Right atrium auricular region (tissue), 2 donors: ENCODE results near the gene TADA3. TPM values are rescaled to one million over a fixed set of nuclear protein-coding genes. Genes with fewer than 3 reads are reported as not detected.

Experiments used
- DNase-seq: peaks from one replicate; pipeline ENCODE4 v3.0.0-alpha.2; 2019; ENCODE audit warnings: low spot score
- H3K27ac ChIP-seq, 2 donors: fragments of 200-600 bp; sonication (generic); 1 replicate in 1 of 2; 2 replicates in 1 of 2; pipeline ENCODE4 v1.5.1; 2016 to 2019
- H3K27me3 ChIP-seq, 2 donors: fragments of 200-600 bp; sonication (generic); one replicate each; pipeline versions ENCODE4 v1.5.1 to v1.6.0; 2017 to 2019
- H3K36me3 ChIP-seq: fragments of 200-600 bp; sonication (generic); one replicate; pipeline ENCODE4 v1.5.1; 2016
- H3K4me1 ChIP-seq, 2 donors: fragments of 200-600 bp; sonication (generic); one replicate each; pipeline versions ENCODE4 v1.5.1 to v1.6.0; 2017 to 2019
- H3K4me3 ChIP-seq, 2 donors: fragments of 200-600 bp; sonication (generic); 1 replicate in 1 of 2; 2 replicates in 1 of 2; pipeline ENCODE4 v1.5.1; 2017 to 2019; ENCODE audit warnings: mild to moderate bottlenecking in 1 of 2, moderate library complexity in 1 of 2
- H3K9me3 ChIP-seq, 2 donors: fragments of 200-600 bp; sonication (generic); one replicate each; pipeline ENCODE4 v1.5.1; 2019
- total RNA-seq, 2 donors: library from RNA; depleted of rRNA; stranded (reverse); fragments of >200 nt; gene quantifications; one replicate each; pipeline ENCODE4 v1.1.0, GENCODE V29; 2016
- TF ChIP-seq, protein P1 (sequence below), 2 donors: fragments of 200-600 bp; sonication (generic); IDR thresholded peaks; one replicate each; pipeline ENCODE4 v1.5.1; 2019; ENCODE audit warnings: antibody characterized with exemption in 2 of 2

The TADA3 gene
- total RNA-seq, 2 donors from 2014 or later = 43.6 to 57.3 TPM

DNA sequence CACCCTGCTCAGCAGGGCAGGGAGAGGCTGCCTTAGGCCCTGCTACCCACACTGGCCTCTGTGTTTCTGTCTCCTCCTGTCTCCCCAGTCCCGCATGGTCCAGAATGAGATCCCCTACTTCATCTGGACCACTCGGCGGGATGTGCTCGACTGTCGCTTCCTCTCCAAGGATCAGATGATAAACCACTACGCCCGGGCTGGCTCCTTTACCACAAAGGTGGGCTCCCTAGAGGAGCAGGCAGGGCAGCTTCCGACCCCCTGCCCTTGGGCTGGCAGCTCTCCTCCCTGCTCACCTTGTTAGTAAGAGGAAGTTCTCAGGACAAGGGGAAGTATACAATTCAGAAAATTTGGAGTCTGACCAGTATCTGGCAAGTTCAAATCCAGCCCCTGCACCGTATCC is 23.7 kb upstream of the TADA3 start:
- H3K4me1 ChIP-seq = peaks cover 0 to 3% of the 10 kb centered on the region in 2 donors
- H3K36me3 ChIP-seq = no peaks in the 10 kb centered on the region
- no peaks in the 10 kb centered on the region for H3K9me3 ChIP-seq
- H3K27ac ChIP-seq = no peak overlapping the region
- H3K4me3 ChIP-seq = no peak overlapping the region
- H3K27me3 ChIP-seq = no peaks in the 10 kb centered on the region
- TF ChIP-seq, protein P1, sequence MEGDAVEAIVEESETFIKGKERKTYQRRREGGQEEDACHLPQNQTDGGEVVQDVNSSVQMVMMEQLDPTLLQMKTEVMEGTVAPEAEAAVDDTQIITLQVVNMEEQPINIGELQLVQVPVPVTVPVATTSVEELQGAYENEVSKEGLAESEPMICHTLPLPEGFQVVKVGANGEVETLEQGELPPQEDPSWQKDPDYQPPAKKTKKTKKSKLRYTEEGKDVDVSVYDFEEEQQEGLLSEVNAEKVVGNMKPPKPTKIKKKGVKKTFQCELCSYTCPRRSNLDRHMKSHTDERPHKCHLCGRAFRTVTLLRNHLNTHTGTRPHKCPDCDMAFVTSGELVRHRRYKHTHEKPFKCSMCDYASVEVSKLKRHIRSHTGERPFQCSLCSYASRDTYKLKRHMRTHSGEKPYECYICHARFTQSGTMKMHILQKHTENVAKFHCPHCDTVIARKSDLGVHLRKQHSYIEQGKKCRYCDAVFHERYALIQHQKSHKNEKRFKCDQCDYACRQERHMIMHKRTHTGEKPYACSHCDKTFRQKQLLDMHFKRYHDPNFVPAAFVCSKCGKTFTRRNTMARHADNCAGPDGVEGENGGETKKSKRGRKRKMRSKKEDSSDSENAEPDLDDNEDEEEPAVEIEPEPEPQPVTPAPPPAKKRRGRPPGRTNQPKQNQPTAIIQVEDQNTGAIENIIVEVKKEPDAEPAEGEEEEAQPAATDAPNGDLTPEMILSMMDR (IDR thresholded peaks at IDR 0.05) = no peak
- DNase-seq = no peak

DNA sequence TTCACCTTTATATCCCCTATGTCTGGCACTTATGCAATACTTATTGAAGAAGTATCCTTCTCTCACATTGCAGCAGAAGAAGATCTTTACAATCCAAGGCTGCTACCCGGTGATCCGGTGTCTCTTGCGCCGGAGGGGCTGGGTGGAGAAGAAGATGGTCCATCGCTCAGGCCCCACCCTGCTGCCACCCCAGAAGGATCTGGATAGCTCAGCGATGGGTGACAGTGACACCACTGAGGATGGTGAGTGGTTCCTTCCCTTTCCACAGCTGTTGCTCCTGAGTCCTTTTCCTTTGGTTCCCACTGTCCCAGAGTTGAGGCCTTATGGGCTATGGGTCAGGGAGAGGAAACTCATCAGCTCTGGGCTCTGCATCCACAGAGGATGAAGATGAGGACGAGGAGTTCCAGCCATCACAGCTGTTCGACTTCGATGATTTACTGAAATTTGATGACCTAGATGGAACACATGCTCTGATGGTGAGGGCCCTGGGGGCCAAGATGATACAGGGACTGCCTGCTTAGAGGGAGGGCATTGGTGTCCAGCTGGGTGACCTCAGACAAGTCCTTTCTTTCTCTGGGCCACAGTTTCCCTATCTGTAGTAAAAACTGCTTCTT is 20.7 kb upstream of the TADA3 start:
- Histone ChIP-seq H3K27ac (no peak overlapping the region), H3K27me3 (no peaks in the 10 kb centered on the region), H3K4me3 (no peak overlapping the region), H3K4me1 (peaks cover 0 to 17% of the 10 kb centered on the region in 2 donors), H3K9me3 (no peaks in the 10 kb centered on the region), H3K36me3 (no peaks in the 10 kb centered on the region)
- DNase-seq = no peak
- TF ChIP-seq, protein P1 (IDR thresholded peaks at IDR 0.05) = no peak

DNA sequence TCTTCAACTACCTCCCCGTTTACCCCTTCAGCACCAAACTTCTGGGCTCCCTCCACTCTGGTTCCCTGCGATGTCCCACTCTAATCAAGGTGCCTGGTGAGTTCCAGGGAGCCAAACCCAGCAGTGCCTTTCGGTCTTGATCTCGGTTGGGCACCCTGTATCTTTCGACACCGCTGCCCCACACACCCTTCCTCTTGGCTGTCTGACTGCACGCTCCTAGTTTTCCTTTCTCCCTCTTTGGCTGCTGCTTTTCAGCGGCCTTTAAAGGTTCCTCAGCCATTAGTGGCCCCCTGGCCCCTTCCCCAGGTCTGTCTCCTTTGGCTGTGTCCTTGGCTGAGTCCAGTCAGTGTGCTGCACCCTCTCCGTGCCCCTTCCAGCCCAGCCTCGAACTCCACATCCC is 18.6 kb upstream of the TADA3 start:
- Histone ChIP-seq H3K4me1 (peaks cover 0 to 17% of the 10 kb centered on the region in 2 donors), H3K36me3 (peaks cover 10% of the 10 kb centered on the region), H3K9me3 (no peaks in the 10 kb centered on the region), H3K27me3 (no peaks in the 10 kb centered on the region), H3K27ac (peak overlapping the region; percentile 92 to 96), H3K4me3 (peak overlapping the region; percentile 65 to 86)
- no peak for DNase-seq
- TF ChIP-seq, protein P1 (IDR thresholded peaks at IDR 0.05) = no peak

DNA sequence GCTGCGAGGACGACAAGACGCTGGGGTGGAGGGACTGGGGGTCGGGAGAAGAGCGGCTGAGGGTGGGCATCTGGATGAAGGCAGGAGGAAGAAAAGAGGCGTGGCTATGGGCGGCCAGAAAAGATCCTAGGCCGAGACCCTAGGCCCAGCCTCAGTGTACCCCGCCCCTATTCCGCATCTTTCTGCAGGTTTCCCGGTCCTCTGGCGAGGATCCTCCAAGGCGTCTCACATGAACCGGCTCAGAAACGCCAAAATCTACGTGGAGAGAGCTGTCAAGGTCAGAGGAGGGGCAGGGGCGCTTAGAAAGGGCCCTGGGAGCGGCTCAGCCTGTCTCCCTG is 18.1 kb upstream of the TADA3 start:
- TF ChIP-seq, protein P1 (IDR thresholded peaks at IDR 0.05) = no peak
- Histone ChIP-seq H3K9me3 (no peaks in the 10 kb centered on the region), H3K27me3 (no peaks in the 10 kb centered on the region), H3K36me3 (peaks cover 14% of the 10 kb centered on the region), H3K27ac (peak overlapping the region; percentile 92 to 96), H3K4me1 (peaks cover 0 to 17% of the 10 kb centered on the region in 2 donors), H3K4me3 (peak overlapping the region; percentile 65 to 86)
- no peak for DNase-seq

DNA sequence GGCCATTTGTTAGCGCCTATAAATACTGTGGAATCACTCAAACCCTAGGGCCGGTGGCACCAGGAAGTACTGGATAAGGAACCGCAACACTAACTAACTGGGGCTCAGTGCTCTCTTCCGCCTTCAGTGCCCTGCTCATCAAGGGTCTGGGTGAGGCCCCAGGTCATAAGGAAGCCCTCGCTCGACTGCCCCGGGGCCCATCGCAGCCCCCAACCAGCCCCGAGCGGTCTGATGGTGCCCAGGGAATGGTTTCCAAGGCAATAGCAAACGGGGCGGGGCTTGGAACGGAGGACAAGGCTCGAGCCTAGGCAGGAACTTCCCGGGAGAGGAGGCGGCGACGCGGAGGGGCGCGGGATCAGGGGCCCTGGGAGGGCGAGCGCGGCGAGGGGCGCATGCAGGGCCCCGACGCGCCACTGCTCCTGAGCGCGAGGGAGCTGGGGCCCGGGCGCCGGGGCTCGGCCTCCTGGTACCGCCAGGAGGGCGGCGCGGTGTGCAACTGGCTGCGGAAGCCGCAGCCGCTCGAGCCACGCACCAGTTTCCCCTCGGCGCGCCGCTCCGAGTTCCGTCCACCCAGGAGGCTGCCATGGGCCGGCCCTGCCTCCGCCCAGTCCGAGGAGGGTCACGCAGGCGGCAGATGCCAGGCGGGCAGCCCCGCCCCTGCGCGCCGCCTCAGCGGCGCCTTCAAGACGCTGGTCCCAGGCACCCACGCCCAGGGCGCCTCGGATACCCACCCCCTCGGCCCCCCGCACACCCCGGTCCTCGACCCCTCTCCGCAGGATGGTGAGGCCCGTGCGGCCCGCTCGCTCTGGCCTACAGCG is 17.6 kb upstream of the TADA3 start, which contains the start of gene TTLL3:
Gene TTLL3 (plus strand): TSS at position 648 of the 818 bp plus-strand sequence. CDS start 400 bp downstream, outside the sequence.
- H3K9me3 ChIP-seq = no peaks in the 10 kb centered on the region
- H3K4me3 ChIP-seq = peak within 1 kb of the TSS; percentile 65 to 86
- peak within 1 kb of the TSS; percentile 92 to 96 for H3K27ac ChIP-seq
- TF ChIP-seq, protein P1 (IDR thresholded peaks at IDR 0.05) = peak in 1 of 2 donors; percentile 12
- H3K27me3 ChIP-seq = no peaks in the 10 kb centered on the region
- H3K4me1 ChIP-seq = peaks cover 0 to 17% of the 10 kb centered on the region in 2 donors
- H3K36me3 ChIP-seq = peaks cover 20% of the 10 kb centered on the region
- peak; percentile 79 for DNase-seq
